Measurements from ENCODE around the gene MLIP.
"Not testable (repeated sequence)": the region's sequence is repeated elsewhere in the genome, so short reads cannot be mapped to it uniquely, and the experiment has no call there.

The MLIP gene

GRCh38 chr6:54073487-54073886 is 37.8 kb upstream of the MLIP start:
- TF ChIP-seq CTCF (conservative IDR thresholded peaks at IDR 0.05; ENCODE audit: low read depth, low read length): no peak
- DNase-seq (ENCODE audit: low read depth): no peak
- H3K4me3 ChIP-seq (ENCODE audit: low read depth, low read length): no peak overlapping the region

- no peak for TF ChIP-seq CTCF (conservative IDR thresholded peaks at IDR 0.05; ENCODE audit: low read depth, low read length)
- DNase-seq (ENCODE audit: low read depth): no peak
- H3K4me3 ChIP-seq (ENCODE audit: low read depth, low read length): no peak overlapping the region
Measured at GRCh38 chr6:54074109-54074508, 37.1 kb upstream of the MLIP start.

- peak; percentile 38 for DNase-seq (ENCODE audit: low read depth)
- no peak overlapping the region for H3K4me3 ChIP-seq (ENCODE audit: low read depth, low read length)
- no peak for TF ChIP-seq CTCF (conservative IDR thresholded peaks at IDR 0.05; ENCODE audit: low read depth, low read length)
Measured at GRCh38 chr6:54074578-54075195, 36.6 kb upstream of the MLIP start.

GRCh38 chr6:54076159-54076789 is 35.0 kb upstream of the MLIP start:
- DNase-seq (ENCODE audit: low read depth): no peak
- H3K4me3 ChIP-seq (ENCODE audit: low read depth, low read length): no peak overlapping the region
- TF ChIP-seq CTCF (conservative IDR thresholded peaks at IDR 0.05; ENCODE audit: low read depth, low read length): no peak

GRCh38 chr6:54081499-54081898 is 29.7 kb upstream of the MLIP start:
- H3K4me3 ChIP-seq (ENCODE audit: low read depth, low read length); DNase-seq (ENCODE audit: low read depth): not testable (repeated sequence)

GRCh38 chr6:54083287-54083686 is 28.0 kb upstream of the MLIP start:
- no peak for TF ChIP-seq CTCF (conservative IDR thresholded peaks at IDR 0.05; ENCODE audit: low read depth, low read length)
- no peak for DNase-seq (ENCODE audit: low read depth)
- no peak overlapping the region for H3K4me3 ChIP-seq (ENCODE audit: low read depth, low read length)

GRCh38 chr6:54084231-54084630 is 27.0 kb upstream of the MLIP start:
- no peak overlapping the region for H3K4me3 ChIP-seq (ENCODE audit: low read depth, low read length)
- DNase-seq (ENCODE audit: low read depth): no peak
- no peak for TF ChIP-seq CTCF (conservative IDR thresholded peaks at IDR 0.05; ENCODE audit: low read depth, low read length)
